HG02610 (cell line): ENCODE results near the gene CD2AP.

Experiments
- ATAC-seq: cut with Tn5 transposase; IDR thresholded peaks from one replicate; pipeline ENCODE4 v1.9.1; 2021; ENCODE audit warnings: mild to moderate bottlenecking, moderate library complexity; ENCODE audit not compliant: unreplicated experiment

The CD2AP gene

DNA sequence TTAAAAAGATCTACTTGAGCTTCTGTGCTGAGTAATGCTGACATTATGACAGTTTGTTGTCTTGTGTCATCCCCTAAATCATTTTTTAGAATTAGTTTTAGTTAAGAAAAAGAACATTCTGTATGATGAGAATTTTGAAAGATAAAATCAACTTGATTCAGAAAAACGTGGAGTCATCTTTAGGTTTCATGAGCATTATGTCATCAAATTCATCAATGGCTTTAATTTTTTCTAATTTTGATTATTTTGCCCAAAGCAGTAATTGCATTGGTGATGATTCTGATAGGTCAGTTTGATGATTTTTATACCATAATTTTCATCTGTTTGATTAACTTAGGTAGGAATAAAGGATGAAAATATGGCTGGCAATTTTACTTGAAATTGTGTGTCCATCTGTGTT lies 194.2 kb downstream of the CD2AP start:
- no peak for ATAC-seq

DNA sequence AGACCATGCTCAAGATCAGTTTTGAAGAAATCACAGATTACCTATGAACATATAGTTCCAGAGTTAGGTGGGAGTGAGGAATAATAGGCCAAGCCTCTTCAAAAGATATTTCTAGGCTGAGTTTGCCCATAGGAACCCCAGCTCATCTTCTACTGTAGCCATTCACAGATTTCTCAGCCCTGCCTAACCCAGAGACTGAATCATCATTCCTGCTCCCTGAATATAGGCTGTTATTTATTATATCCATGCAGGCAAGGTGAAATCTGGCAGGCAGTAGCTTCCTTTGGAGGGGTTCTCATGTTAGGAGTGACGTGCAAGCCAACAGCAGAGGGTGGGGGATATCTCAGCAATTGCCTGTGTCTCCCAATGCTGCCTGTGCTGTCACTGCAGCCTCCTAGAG lies 195.2 kb downstream of the CD2AP start:
- no peak for ATAC-seq

DNA sequence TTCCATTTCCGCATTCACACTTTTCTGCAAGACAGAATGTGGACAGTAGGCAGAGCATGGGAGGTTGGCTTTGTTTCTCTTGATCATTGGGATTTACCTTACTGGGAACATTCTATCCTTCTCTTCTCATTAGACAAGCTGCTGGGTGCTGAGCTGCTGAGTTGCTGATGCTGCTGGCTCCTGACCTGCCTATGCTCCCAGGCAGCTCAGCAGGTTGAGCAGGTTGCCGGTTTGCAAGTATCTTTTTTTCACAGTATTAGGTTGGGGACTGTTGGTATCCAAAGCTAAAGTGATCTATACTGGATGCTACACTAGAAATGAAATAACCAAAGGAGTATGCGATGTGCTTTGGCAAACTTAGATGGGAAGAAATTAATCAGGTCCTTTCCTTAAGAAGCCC lies 197.1 kb downstream of the CD2AP start:
- no peak for ATAC-seq
